Spleen (tissue), 13 donors: ENCODE measurements around the gene RAP2A. TPM values are rescaled to one million over a fixed set of nuclear protein-coding genes. Genes with fewer than 3 reads are reported as not detected.

Experiments
- DNase-seq: peaks from one replicate; pipeline ENCODE4 v3.0.0-alpha.2; 2020
- H3K27ac ChIP-seq, 8 donors: fragments of 200-600 bp; sonication (generic) in 7 of 8; 1 replicate in 4 of 8; 2 replicates in 4 of 8; pipeline versions ENCODE4 v1.5.0 to v1.8.0; 2016 to 2021; ENCODE audit warnings: inconsistent platforms in 4 of 8, mild to moderate bottlenecking in 4 of 8, moderate library complexity in 1 of 8
- H3K27me3 ChIP-seq, 7 donors: fragments of 200-600 bp; sonication (generic) in 6 of 7; replicated peaks in 1 of 7; 1 replicate in 4 of 7; 2 replicates in 3 of 7; pipeline versions ENCODE4 v1.5.0 to v1.8.0; 2016 to 2021; ENCODE audit warnings: inconsistent platforms in 3 of 7, mild to moderate bottlenecking in 1 of 7
- H3K36me3 ChIP-seq, 6 donors: fragments of 200-600 bp; sonication (generic) in 5 of 6; 1 replicate in 4 of 6; 2 replicates in 2 of 6; pipeline versions ENCODE4 v1.5.0 to v1.8.0; 2016 to 2021; ENCODE audit warnings: inconsistent platforms in 2 of 6
- H3K4me1 ChIP-seq, 6 donors: fragments of 200-600 bp; sonication (generic) in 5 of 6; 1 replicate in 3 of 6; 2 replicates in 3 of 6; pipeline versions ENCODE4 v1.5.0 to v1.8.0; 2016 to 2021; ENCODE audit warnings: inconsistent platforms in 3 of 6
- H3K4me3 ChIP-seq, 8 donors: fragments of 200-600 bp; sonication (generic) in 7 of 8; 1 replicate in 4 of 8; 2 replicates in 4 of 8; pipeline versions ENCODE4 v1.5.0 to v1.8.0; 2016 to 2021; ENCODE audit warnings: inconsistent platforms in 4 of 8, mild to moderate bottlenecking in 4 of 8, moderate library complexity in 2 of 8
- H3K9me3 ChIP-seq, 8 donors: fragments of 200-600 bp; sonication (generic) in 7 of 8; 1 replicate in 4 of 8; 2 replicates in 4 of 8; pipeline versions ENCODE4 v1.5.0 to v1.8.0; 2016 to 2021; ENCODE audit warnings: inconsistent platforms in 4 of 8
- CTCF ChIP-seq, 11 experiments: fragments of 200-600 bp in 7 of 11; fragments of 450-650 bp in 4 of 11; sonication (generic) in 4 of 11; IDR thresholded peaks in 8 of 11; conservative IDR thresholded peaks in 3 of 11; 1 replicate in 7 of 11; 2 replicates in 4 of 11; pipeline versions ENCODE4 v1.4.0 to v1.8.0; 2016 to 2021; ENCODE audit warnings: antibody characterized with exemption in 11 of 11, inconsistent platforms in 4 of 11, mild to moderate bottlenecking in 1 of 11
- POLR2A ChIP-seq, 3 donors: fragments of 450-650 bp; IDR thresholded peaks; one replicate each; pipeline ENCODE4 v1.5.1; 2017; ENCODE audit warnings: antibody characterized with exemption in 3 of 3, mild to moderate bottlenecking in 1 of 3
- POLR2AphosphoS5 ChIP-seq, 3 donors: sonication (generic); formaldehyde crosslinking; IDR thresholded peaks; one replicate each; pipeline ENCODE4 v1.5.1; 2017; ENCODE audit warnings: antibody characterized with exemption in 3 of 3
- WGBS, 5 donors: extraction: QIAGEN DNeasy Blood & Tissue Kit in 3 of 5; methylation state at CpG; one replicate each; pipeline versions ENCODE4 v1.1.5 to v1.1.7; 2013 to 2018; 5-methylcytosine and 5-hydroxymethylcytosine counted together
- intact Hi-C: fragments of 100-400 bp; cut with DNase I; formaldehyde crosslinking; loops from one replicate; pipeline ENCODE4 v1.15.0; 2023; ENCODE audit warnings: low total_unique reads
- long read RNA-seq, 2 donors: transcript quantifications; one replicate each; lab custom pipeline, GENCODE V29; 2026
- polyA plus RNA-seq, 3 donors: library from polyadenylated mRNA; stranded (reverse); fragments of 200-250 nt; gene quantifications; one replicate each; pipeline ENCODE4 v1.2.1, GENCODE V29; 2013
- total RNA-seq, 7 donors: library from RNA; depleted of rRNA in 3 of 7; stranded (reverse); fragments of >200 nt in 3 of 7; fragmentation: NEBNext Ultra II Directional in 4 of 7; extraction: Animal tissue kit (Norgen Biotek cat#: 25700) in 4 of 7; gene quantifications; one replicate each; pipeline versions ENCODE4 v1.1.0 to v1.2.1, GENCODE V29; 2016 to 2021
- donor health status: healthy with polysubstance abuse.
- donor health status: DM: no; HTN: no; CAD: no; lungs with moderate emphysema.
- donor health status: DM: no; HTN: no; CAD: no.
- donor health status: Bipolar disorder and iron deficiency.
- donor health status: healthy.
- donor health status: DM: no; HTN: no; CAD: no.
- donor health status: DM: yes; HTN: yes; CAD: no.

RAP2A gene
- total RNA-seq (10 to 100 TPM; 21.5 to 39.0 (median 32.1) TPM), polyA plus RNA-seq (10 to 100 TPM in 1 of 3 donors, 1 to 10 TPM in 2; 5.2 to 10.5 (median 8.0) TPM)
- long read RNA-seq, donor 1, full-length matches to known transcripts: 26 of 41 reads
- long read RNA-seq, donor 1, partial matches to known transcripts: 15 of 41 reads
- long read RNA-seq, donor 1, other reads (novel, unspliced or antisense): 0 of 41 reads
- long read RNA-seq, donor 2, full-length matches to known transcripts: 23 of 31 reads
- long read RNA-seq, donor 2, partial matches to known transcripts: 8 of 31 reads
- long read RNA-seq, donor 2, other reads (novel, unspliced or antisense): 0 of 31 reads

DNA sequence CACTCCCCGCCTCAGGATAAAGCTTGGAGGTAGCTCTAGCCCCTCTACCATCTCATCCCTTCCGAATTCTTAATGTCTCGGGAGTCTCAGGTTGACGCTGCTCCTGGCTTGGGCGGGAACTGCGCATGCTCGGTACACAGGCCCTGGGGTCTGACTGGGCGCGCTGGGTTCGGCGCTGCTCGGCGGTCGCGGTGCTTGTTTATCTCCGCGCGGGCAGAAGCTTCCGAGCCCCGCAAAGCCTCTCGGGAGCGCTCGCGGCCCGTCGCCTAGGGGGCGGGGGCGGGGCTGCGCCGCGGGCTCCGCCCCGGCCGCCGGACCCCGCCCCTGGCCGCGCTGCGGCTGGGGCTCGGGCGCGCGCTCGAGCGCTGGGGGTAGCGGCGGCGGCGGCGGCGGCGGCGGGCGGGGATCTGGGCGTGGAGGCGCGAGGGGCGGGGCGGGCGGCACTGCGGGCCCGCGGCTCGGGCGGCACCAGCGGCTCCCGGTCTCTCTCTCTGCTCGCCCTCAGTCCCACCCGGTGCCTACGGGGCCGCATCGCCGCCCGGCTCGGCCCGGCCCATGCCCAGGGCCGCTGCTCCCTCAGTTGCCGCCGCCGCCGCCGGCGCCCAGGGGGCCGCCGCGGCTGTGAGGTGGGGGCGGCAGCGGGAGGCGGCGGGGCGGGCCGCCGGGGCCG lies at the start of gene RAP2A:
Gene RAP2A, plus strand, starts transcription at position 443 of the 670 bp plus-strand sequence. CDS start 302 bp downstream, outside the sequence.
- no peaks in the 10 kb centered on the region for H3K36me3 ChIP-seq
- 0% methylated on average over 7 to 94 of the region's 94 CpGs for WGBS, 5 donors
- peaks cover 7 to 69% (median 46%) of the 10 kb centered on the region in 6 donors for H3K4me1 ChIP-seq
- peak; percentile 98 for DNase-seq
- H3K27ac ChIP-seq: peak within 1 kb of the TSS; percentile 96 to 100 (median 100)
- intact Hi-C loops: loop anchor here (10.0 kb wide), 1 partner anchor 221 kb away; no protein-coding TSS in a partner anchor
- no peaks in the 10 kb centered on the region for H3K9me3 ChIP-seq
- no peaks in the 10 kb centered on the region for H3K27me3 ChIP-seq
- TF ChIP-seq POLR2AphosphoS5 (IDR thresholded peaks at IDR 0.05) (peak; percentile 94 to 98 (median 97)), POLR2A (IDR thresholded peaks at IDR 0.05) (peak in 1 of 3 donors; percentile 74), CTCF (IDR thresholded peaks at IDR 0.05 in 8 of 11, conservative IDR thresholded peaks at IDR 0.05 in 3 of 11) (peak in 2 of 11 experiments; percentile 7 to 29)
- H3K4me3 ChIP-seq: peak within 1 kb of the TSS; percentile 59 to 83 (median 68)

GRCh38 chr13:97384371-97384770 lies 49.6 kb upstream of the RAP2A start:
- Histone ChIP-seq H3K4me3 (no peak overlapping the region), H3K27ac (peak overlapping the region in 4 of 8 donors; percentile 3 to 33 (median 20)), H3K9me3 (no peaks in the 10 kb centered on the region), H3K27me3 (no peaks in the 10 kb centered on the region), H3K36me3 (peaks cover 0 to 34% (median 0%) of the 10 kb centered on the region in 6 donors), H3K4me1 (peaks cover 0 to 35% (median 9%) of the 10 kb centered on the region in 6 donors)
- WGBS, 5 donors: 31 to 60% (median 47%) methylated on average over 2 of the region's 2 CpGs
- TF ChIP-seq POLR2A (IDR thresholded peaks at IDR 0.05): no peak
- intact Hi-C loops: no loop called here
- no peak for DNase-seq

DNA sequence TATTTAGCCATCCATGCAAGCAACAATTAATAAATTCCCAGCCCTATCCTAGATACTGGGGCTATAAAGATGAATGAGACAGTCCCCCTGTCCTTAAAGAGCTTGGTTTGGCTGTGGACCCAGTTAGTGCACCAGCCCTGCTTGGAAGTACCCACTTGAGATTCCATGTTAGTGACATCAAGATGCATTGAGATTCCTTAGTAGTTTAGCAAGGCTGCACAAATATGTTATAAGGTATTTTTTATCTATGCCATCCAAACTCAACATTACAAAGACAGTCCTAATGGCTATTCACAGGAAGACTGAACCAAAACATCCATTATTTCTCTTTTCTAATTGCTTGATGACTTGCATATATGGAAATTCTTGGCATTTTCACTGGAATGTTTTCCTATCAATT lies 48.8 kb upstream of the RAP2A start:
- no peak for TF ChIP-seq POLR2AphosphoS5 (IDR thresholded peaks at IDR 0.05)
- Histone ChIP-seq H3K27ac (peak overlapping the region in 1 of 8 donors; percentile 33), H3K36me3 (peaks cover 0 to 28% (median 0%) of the 10 kb centered on the region in 6 donors), H3K9me3 (no peaks in the 10 kb centered on the region), H3K4me3 (no peak overlapping the region), H3K4me1 (peaks cover 0 to 35% (median 9%) of the 10 kb centered on the region in 6 donors), H3K27me3 (no peaks in the 10 kb centered on the region)
- intact Hi-C loops: no loop called here
- no peak for DNase-seq

- 94 to 97% (median 95%) methylated on average over 3 of the region's 3 CpGs for WGBS, 5 donors
- H3K4me3 ChIP-seq: no peak overlapping the region
- peaks cover 0 to 21% (median 0%) of the 10 kb centered on the region in 6 donors for H3K36me3 ChIP-seq
- no peaks in the 10 kb centered on the region for H3K27me3 ChIP-seq
- intact Hi-C loops: no loop called here
- H3K9me3 ChIP-seq: no peaks in the 10 kb centered on the region
- H3K27ac ChIP-seq: peak overlapping the region in 6 of 8 donors; percentile 10 to 79 (median 54)
- TF ChIP-seq CTCF (IDR thresholded peaks at IDR 0.05 in 8 of 11, conservative IDR thresholded peaks at IDR 0.05 in 3 of 11) (no peak), POLR2AphosphoS5 (IDR thresholded peaks at IDR 0.05) (no peak), POLR2A (IDR thresholded peaks at IDR 0.05) (no peak)
- H3K4me1 ChIP-seq: peaks cover 0 to 35% (median 9%) of the 10 kb centered on the region in 6 donors
- no peak for DNase-seq
These were observed 48.1 kb upstream of the RAP2A start for GRCh38 chr13:97385854-97386253.
